GM21390 (cell line): Measurements from ENCODE around the gene TJP1.
"Not testable (repeated sequence)": the region's sequence is repeated elsewhere in the genome, so short reads cannot be mapped to it uniquely, and the experiment has no call there.

ENCODE experiments used
- ATAC-seq: cut with Tn5 transposase; IDR thresholded peaks from one replicate; pipeline ENCODE4 v1.9.1; 2021; ENCODE audit not compliant: unreplicated experiment

Gene TJP1

DNA sequence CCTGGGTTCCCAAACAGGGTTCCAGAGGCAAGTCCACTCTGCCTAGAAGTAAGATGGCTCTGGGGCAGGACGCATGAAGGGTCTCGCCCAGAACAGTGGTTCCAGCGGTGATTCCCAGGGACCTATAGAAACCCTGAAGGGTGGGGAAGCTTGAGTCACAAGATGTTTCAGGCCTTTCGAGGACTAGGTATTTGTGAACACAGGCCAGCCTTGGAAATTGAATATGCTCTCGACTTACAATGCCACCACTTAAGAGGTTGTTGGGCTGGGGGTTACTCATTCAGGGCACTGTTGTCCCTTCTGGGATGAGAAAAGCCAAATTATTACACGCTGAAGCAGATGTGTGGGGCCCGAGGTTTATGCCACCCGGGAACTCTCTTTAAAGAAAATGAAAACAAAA is 152.0 kb downstream of the TJP1 start:
- ATAC-seq = no peak

DNA sequence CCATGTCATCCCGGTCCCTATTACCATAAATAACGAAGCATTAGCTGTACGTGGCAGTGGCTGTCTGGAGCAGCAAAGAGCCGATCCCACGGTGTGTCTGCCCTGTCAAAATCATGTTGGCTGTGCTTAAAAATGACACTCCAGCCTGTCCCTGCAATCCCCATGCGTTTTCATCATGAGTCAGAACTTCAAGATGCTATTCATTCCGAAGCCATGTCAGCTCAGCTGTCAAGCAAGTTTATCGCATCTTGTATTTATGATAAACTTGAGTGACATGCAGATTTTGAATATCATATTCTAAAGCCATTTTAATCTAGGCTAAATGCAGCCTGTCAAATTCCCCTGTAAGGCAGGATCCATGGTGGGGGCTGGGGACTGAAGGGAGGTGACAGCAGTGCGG is 152.4 kb downstream of the TJP1 start:
- no peak for ATAC-seq

DNA sequence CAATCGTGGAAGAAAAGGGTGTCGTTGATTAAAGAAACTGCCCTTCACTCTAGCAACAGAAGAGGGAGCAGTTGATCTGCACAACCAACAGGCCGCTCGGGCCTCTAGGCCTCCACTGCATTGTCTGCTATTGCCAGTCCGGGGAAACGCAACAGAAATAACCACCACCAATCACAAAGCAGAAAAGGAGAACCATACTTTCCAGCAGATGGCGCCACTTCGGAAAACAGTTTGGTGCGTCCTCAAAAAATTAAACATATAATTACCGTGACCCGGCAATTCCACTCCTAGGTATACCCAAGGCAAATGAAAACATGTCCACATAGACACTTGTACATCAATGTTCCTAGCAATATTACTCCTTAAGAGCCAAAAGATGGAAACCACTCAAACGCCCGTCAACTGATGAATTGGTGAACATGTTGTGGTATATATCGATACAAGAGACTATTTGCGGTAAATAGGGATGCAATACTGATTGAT is 154.1 kb downstream of the TJP1 start:
- peak; percentile 58 for ATAC-seq

DNA sequence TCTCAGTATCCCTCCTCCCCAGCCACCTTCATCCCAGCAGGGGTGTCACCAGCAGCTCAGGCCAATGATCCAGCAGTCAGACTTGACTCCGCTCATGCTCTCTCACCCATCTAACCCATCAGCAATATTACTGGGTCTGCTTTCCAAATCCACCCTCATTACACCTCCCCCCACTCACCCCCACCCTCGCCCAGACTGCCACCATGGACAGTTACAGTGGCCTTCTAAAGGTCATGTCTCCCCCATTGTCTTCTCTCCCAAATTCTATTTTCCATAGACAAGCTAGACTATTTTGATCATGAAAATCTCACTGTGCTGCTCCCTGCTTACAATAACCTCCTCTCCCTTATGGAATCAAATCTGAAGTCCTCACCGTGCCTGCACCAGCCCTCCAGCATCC is 156.0 kb downstream of the TJP1 start:
- no peak for ATAC-seq

DNA sequence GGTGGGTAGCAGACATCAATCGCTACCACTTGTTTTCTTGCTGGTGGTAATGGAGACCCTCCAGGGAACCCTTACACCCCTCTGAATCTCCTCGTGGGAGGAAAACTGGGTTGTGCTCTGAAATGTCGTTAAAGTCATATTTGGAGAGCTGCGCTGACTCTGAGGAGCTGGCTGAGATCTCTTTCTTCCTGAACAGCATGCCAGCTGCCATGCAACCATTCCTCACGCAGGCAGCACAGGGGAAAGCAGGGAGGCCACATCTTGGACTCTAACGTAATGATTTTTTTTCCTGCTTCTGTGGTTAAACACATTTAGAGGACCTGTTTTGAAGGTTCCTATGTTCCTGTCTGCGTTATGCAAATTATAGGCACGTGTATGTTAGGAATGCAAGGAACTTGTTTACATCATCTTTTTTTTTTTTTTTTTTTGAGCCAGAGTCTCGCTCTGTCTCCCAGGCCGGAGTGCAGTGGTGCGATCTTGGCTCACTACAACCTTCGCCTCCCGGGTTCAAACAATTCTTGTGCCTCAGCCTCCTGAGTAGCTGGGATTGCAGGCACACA is 156.7 kb downstream of the TJP1 start:
- ATAC-seq = no peak

DNA sequence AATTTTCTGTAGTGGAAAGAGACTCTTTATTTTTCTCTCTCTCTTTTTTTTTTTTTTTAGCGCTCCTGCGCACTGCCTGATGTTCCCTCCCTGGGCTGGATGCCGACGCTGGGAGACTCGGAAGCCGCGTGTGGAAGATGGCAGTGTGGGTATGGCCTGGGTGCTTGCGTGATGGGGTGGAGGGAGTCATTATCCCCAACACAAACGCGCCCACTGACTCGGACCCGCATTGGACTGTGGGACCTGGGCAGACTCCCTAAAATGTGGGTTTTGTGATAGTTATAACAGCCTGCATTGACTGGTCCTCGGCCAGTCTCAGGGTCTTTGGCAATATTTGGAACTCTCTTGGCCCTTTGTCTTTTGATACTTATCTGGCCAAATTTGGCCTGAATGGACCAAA is 157.9 kb downstream of the TJP1 start:
- ATAC-seq = no peak

DNA sequence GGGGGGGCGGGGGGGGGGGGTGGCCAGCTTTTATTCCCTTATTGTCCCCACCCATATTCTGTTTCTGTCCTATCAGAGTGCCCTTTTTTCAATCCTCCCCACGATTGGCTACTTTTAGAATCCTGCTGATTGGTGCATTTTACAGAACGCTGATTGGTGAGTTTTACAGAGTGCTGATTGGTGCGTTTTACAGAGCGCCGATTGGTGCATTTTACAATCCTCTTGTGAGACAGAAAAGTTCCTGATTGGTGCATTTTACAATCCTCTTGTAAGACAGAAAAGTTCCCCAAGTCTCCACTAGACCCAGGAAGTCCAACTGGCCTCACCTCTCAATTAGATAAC is 164.8 kb downstream of the TJP1 start:
- ATAC-seq = not testable (repeated sequence)

DNA sequence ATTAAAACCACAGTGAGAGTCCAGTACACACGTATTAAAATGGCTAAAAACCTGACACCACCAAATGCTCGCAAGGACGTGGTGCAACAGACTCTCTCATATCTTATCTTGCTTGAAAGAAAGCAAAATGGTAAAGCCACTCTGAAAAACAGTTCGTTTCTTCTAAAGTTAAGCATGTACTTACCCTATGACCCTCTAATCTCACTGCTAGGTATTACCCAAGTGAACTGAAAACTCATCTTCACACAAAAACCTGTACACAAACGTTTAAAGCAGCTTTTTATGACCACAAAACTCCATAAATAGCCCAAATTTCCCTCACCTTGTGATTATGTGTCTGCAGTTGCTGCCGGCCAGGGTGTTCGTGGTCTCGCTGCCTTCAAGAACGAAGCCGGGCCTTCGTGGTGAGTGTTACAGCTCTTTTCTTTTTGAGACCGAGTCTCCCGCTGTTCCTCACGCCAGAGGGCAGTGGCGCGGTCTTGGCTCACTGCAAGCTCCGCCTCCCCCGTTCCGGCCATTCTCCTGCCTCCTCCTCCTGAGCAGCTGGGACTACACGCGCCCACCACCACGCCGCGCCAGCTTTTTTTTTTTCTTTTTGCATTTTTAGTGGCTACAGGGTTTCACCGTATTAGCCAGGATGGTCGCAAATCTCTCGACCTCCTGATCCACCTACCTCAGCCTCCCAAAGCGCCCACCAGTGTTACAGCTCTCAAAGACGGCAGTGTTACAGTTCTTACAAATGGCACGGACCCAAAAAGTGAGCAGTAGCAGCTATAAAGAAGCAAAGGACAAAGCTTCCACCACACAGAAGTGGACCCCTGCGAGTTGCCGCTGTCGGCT is 165.4 kb downstream of the TJP1 start:
- no peak for ATAC-seq

DNA sequence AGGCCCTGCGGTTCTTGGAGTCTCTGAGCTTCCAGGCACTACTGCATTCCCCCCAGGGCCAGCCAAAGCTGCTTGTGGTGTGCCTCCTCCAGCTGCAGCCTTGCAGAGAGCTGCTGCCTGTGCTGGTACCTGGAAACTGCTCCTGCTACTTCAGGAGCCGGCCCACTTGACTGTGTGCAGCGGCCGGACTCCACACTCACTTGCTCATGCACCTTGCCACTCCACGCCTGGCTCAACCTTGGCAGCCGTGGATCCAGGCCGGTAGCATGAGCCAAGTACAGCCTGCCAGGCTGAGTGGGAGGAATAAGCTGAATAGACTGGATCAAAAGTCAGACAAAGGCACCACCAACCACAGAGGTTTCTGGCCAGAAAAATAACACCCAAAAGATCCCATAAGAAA is 169.7 kb downstream of the TJP1 start:
- ATAC-seq = no peak

DNA sequence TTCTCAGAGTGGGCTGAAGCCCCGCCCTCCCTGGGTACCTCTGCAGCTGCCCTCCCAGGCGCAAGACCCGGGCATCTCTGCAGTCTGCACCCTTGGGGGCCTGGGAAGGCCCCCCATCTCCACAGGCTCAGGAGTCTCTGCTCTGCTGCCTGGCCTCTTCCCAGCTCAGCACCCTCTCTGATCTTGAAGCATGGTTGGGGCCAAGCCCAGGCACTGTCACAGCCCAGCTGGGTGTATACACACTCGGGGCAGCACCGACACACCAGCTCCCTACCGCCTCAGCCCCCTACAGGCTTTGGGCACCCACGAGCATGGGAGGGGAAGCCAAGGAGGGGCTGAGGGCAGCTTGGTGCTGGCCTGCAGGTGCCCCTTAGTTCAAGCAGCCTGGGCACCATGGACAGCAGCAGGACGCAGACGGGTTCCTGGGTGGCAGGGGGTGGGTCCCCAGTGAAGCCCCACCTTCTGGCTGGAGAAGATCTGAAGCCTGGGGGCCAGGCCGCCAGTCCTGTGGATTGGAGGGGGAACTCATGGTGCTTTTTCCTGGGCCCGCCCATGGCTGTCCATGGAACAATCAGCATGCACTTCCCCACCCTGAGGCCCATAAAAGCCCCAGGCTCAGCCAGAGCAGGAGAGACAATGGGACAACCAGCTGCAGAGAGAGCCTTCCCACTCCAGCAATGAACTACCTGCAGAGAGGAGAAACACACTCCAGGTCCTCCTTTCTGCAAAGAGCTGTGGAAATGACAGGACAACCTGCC is 170.6 kb downstream of the TJP1 start:
- no peak for ATAC-seq
